ENCODE measurements around the gene GLOD4.

DNA sequence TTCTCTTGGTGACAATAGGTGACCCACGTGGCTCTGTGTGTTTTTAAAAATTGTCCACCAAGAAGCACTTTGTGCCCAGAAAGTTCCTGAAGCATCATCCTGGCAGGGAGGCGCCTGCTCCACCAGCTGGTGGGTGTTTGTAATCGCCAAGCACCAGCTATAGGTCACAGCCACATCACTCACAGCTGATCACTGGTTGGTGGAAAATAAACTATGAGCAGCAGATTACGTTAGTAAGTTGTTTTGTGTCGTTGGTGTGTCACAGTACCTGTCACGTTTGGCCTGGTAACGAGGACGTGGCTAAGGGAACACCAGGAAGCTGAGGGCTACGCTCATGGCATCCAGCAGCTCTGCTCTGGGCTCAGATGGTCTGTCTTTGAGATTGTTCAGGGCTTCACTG is 10.2 kb upstream of the GLOD4 start:
- TF ChIP-seq, protein P1, sequence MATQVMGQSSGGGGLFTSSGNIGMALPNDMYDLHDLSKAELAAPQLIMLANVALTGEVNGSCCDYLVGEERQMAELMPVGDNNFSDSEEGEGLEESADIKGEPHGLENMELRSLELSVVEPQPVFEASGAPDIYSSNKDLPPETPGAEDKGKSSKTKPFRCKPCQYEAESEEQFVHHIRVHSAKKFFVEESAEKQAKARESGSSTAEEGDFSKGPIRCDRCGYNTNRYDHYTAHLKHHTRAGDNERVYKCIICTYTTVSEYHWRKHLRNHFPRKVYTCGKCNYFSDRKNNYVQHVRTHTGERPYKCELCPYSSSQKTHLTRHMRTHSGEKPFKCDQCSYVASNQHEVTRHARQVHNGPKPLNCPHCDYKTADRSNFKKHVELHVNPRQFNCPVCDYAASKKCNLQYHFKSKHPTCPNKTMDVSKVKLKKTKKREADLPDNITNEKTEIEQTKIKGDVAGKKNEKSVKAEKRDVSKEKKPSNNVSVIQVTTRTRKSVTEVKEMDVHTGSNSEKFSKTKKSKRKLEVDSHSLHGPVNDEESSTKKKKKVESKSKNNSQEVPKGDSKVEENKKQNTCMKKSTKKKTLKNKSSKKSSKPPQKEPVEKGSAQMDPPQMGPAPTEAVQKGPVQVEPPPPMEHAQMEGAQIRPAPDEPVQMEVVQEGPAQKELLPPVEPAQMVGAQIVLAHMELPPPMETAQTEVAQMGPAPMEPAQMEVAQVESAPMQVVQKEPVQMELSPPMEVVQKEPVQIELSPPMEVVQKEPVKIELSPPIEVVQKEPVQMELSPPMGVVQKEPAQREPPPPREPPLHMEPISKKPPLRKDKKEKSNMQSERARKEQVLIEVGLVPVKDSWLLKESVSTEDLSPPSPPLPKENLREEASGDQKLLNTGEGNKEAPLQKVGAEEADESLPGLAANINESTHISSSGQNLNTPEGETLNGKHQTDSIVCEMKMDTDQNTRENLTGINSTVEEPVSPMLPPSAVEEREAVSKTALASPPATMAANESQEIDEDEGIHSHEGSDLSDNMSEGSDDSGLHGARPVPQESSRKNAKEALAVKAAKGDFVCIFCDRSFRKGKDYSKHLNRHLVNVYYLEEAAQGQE (IDR thresholded peaks at IDR 0.05; ENCODE audit: insufficient read depth in 1 of 2, low read depth in 2 of 2, low read length in 2 of 2) = no peak
- TF ChIP-seq SIN3A (IDR thresholded peaks at IDR 0.05; ENCODE audit: borderline replicate concordance, insufficient read depth, low read length) = no peak
